ENCODE measurements around the gene TSSK6.

DNA sequence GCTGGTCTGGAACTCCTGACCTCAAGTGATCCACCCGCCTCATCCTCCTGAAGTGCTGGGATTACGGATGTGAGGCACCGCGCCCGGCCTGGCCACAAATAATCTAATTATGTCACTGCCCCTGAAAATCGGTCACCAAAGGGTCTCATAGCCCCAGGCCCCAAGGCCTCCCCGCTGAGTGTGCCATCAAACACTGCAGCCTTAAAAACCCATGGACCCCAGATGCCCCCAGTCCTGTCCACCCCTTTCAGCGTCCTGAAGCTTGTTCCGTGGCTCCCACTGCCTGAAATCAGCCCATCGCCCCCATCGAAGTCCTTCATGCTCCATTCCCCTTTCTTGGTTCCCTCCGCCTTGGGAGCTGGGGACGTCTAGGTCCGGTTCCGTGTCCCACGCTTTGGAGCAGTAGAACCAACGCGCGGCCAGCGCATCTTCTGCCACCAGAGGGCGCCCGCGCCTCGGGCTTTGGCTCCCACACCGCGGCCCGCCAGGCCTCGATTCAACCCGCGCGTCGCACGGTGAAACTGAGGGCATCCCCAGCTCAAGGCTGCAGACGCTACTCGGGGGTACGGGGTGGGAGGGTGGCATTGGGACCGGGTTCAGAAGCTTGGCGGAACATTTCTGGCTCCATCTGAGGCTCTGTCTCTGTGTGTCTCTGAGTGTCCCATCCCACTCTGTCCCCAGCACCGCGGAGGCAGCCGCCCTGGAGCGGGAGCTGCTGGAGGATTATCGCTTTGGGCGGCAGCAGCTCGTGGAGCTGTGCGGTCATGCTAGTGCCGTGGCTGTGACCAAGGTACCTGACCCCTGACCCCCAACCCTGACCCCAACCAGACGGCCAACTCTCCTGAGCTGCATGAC lies 16.8 kb upstream of the TSSK6 start:
- TF ChIP-seq, protein P1, sequence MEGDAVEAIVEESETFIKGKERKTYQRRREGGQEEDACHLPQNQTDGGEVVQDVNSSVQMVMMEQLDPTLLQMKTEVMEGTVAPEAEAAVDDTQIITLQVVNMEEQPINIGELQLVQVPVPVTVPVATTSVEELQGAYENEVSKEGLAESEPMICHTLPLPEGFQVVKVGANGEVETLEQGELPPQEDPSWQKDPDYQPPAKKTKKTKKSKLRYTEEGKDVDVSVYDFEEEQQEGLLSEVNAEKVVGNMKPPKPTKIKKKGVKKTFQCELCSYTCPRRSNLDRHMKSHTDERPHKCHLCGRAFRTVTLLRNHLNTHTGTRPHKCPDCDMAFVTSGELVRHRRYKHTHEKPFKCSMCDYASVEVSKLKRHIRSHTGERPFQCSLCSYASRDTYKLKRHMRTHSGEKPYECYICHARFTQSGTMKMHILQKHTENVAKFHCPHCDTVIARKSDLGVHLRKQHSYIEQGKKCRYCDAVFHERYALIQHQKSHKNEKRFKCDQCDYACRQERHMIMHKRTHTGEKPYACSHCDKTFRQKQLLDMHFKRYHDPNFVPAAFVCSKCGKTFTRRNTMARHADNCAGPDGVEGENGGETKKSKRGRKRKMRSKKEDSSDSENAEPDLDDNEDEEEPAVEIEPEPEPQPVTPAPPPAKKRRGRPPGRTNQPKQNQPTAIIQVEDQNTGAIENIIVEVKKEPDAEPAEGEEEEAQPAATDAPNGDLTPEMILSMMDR (IDR thresholded peaks at IDR 0.05) = peak; percentile 90 to 97 (median 94)
- no peak for TF ChIP-seq POLR2A (IDR thresholded peaks at IDR 0.05)

Data from body of pancreas (tissue), 4 donors.